ENCODE data around the gene FGD5.

Gene FGD5

GRCh38 chr3:14823393-14823792, 4.6 kb downstream of the FGD5 start:
- no peak overlapping the region for H3K4me3 ChIP-seq (ENCODE audit: low read depth, low read length)
- DNase-seq (ENCODE audit: low read depth) = no peak

- H3K4me3 ChIP-seq (ENCODE audit: low read depth, low read length) = no peak overlapping the region
- DNase-seq (ENCODE audit: low read depth) = no peak
Measured at GRCh38 chr3:14823910-14824629, 5.3 kb downstream of the FGD5 start.

DNA sequence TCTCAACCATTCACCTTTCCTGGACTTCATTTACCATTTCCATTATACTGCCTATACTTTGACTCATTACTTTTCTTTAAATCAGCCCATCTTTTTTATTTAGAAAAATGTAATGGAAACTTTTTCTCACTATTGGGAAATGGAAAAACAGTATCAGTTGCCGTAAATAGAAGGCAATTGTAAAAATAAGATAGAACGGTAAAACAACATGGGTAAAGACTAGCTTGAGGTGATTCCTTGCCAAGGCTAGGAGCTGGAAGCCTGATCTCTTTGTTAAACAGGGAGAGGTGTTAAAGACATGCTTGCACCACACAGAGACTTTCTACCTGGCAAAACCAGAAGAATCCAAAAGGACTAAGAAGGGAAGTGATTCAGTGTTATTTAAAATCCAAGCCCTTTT, 5.9 kb downstream of the FGD5 start:
- DNase-seq (ENCODE audit: low read depth) = no peak
- no peak overlapping the region for H3K4me3 ChIP-seq (ENCODE audit: low read depth, low read length)

- no peak for DNase-seq (ENCODE audit: low read depth)
- H3K4me3 ChIP-seq (ENCODE audit: low read depth, low read length) = no peak overlapping the region
Measured at GRCh38 chr3:14826069-14826468, 7.3 kb downstream of the FGD5 start.

DNA sequence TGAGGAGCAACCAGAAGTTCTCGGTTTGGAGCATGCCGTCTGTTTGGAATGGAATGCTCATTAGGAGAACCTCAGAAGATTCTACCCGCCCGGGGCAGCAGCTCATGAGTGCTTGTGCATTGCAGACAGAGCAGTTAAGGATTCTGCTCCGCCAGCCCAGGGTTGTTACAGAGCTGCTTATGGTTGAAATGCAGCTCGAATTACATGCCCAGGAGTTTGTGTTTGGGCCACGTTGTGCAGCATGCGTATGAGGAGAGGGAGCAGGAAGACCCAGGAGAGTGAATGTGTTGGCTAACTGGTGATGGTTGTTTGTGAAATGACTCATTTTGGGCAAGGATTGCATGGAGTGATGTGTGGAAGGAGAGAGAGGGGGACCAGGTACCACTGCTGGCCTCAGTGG, 9.0 kb downstream of the FGD5 start:
- no peak for DNase-seq (ENCODE audit: low read depth)
- H3K4me3 ChIP-seq (ENCODE audit: low read depth, low read length) = no peak overlapping the region

DNA sequence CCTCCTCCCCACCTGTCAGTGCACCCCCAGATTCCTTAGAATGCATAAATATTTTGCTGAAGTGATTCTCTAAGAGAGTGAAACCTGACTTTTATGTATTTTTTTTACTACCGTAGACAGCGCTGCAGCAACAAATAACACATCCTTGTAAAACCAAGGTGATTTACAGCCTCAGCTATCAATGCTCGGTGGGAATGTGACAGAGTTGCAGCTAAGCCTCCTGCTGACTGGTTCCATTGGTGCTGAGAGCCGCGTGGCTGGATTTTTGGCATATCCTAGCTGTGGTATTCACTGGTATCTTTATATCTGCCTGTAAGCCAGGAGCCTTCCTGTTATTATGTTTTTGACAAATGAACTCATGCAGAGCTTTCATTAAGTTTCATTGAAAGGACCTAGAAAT, 11.0 kb downstream of the FGD5 start:
- H3K4me3 ChIP-seq (ENCODE audit: low read depth, low read length) = no peak overlapping the region
- no peak for DNase-seq (ENCODE audit: low read depth)

- no peak for DNase-seq (ENCODE audit: low read depth)
- H3K4me3 ChIP-seq (ENCODE audit: low read depth, low read length) = no peak overlapping the region
Measured at GRCh38 chr3:14831916-14832450, 13.2 kb downstream of the FGD5 start.

- no peak for DNase-seq (ENCODE audit: low read depth)
- no peak overlapping the region for H3K4me3 ChIP-seq (ENCODE audit: low read depth, low read length)
Measured at GRCh38 chr3:14832975-14833722, 14.4 kb downstream of the FGD5 start.

- no peak for DNase-seq (ENCODE audit: low read depth)
- no peak overlapping the region for H3K4me3 ChIP-seq (ENCODE audit: low read depth, low read length)
Measured at GRCh38 chr3:14834121-14834520, 15.4 kb downstream of the FGD5 start.

- no peak for DNase-seq (ENCODE audit: low read depth)
- no peak overlapping the region for H3K4me3 ChIP-seq (ENCODE audit: low read depth, low read length)
Measured at GRCh38 chr3:14834807-14835466, 16.2 kb downstream of the FGD5 start.

DNA sequence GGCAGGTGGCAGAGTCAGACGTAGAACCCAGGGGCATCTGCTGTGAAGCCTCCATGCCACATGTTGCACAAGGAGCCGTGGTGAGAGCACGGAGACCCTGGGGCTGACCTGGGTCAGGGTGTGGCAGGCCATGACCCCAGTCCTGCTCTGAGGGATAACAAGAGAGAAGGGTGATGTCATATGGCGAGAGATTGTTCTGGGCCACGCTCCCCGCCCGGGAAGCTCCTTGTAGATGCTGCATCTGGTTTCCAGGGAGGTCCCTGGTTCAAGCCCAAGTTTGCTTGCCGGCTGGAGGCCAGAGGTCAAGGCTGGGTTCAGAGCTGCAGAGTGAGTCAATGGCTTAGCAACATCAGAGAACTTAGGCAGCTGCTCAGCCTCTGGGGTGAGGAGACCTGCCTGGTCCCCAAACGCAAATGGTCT, 17.3 kb downstream of the FGD5 start:
- DNase-seq (ENCODE audit: low read depth) = no peak
- no peak overlapping the region for H3K4me3 ChIP-seq (ENCODE audit: low read depth, low read length)

DNA sequence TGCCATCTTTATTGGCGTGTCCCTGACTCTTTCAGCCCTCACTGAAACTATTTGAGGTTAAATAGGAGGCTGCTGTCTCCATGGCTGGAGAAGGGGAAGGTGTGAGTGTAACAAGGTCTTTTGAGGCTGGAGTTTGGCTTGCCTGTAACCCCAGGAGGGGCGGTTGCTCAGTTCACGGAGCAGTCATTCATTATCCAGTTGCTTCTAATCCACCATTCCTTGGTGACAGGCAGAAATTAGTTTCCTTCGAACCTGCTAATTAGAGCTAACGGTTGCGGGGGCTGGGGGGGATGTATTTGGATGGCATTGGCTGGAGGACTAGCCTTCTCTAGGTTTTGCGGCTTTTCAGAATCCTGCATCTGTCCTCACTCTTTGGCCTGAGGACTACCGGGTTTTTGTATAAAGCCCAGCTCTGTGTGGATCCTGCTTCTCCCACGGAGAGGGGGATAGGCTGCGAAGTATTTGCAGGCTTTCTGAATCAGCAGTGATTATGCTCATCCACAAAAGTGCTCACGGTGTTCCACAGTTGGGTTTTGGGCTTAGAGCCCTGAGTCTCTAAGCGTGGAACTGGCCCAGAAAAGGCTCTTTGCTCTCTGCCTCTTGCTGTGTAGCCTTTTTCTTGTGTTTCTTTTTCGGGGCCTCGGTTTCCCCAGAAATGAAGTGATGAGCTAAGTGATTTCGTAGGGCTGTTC, 18.6 kb downstream of the FGD5 start:
- H3K4me3 ChIP-seq (ENCODE audit: low read depth, low read length) = no peak overlapping the region
- no peak for DNase-seq (ENCODE audit: low read depth)

GRCh38 chr3:14837878-14838258, 19.1 kb downstream of the FGD5 start:
- H3K4me3 ChIP-seq (ENCODE audit: low read depth, low read length) = no peak overlapping the region
- no peak for DNase-seq (ENCODE audit: low read depth)

DNA sequence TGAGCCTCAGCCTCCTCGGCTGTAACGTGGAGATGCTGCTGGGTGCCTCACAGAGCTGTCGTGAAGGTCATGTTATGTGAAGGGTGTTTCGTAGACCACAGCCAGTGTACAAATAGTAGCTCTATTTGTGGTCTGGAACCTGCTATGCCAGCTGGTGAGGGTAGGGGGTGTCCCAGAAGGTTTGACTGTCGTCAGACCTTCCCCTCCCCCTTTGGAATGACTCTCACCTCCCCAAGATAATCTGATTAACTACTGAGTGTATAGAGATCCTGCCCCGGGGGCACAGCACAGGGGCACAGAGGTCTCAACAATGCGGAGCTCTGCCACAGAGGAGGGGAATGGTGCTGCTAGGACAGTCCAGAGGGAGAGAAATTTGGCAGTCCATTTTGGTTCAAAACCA, 20.5 kb downstream of the FGD5 start:
- H3K4me3 ChIP-seq (ENCODE audit: low read depth, low read length) = no peak overlapping the region
- no peak for DNase-seq (ENCODE audit: low read depth)

- DNase-seq (ENCODE audit: low read depth) = no peak
- H3K4me3 ChIP-seq (ENCODE audit: low read depth, low read length) = no peak overlapping the region
Measured at GRCh38 chr3:14841836-14842235, 23.1 kb downstream of the FGD5 start.

- no peak for DNase-seq (ENCODE audit: low read depth)
- H3K4me3 ChIP-seq (ENCODE audit: low read depth, low read length) = no peak overlapping the region
Measured at GRCh38 chr3:14842277-14842676, 23.5 kb downstream of the FGD5 start.

GRCh38 chr3:14843321-14843720, 24.6 kb downstream of the FGD5 start:
- no peak overlapping the region for H3K4me3 ChIP-seq (ENCODE audit: low read depth, low read length)
- no peak for DNase-seq (ENCODE audit: low read depth)

DNA sequence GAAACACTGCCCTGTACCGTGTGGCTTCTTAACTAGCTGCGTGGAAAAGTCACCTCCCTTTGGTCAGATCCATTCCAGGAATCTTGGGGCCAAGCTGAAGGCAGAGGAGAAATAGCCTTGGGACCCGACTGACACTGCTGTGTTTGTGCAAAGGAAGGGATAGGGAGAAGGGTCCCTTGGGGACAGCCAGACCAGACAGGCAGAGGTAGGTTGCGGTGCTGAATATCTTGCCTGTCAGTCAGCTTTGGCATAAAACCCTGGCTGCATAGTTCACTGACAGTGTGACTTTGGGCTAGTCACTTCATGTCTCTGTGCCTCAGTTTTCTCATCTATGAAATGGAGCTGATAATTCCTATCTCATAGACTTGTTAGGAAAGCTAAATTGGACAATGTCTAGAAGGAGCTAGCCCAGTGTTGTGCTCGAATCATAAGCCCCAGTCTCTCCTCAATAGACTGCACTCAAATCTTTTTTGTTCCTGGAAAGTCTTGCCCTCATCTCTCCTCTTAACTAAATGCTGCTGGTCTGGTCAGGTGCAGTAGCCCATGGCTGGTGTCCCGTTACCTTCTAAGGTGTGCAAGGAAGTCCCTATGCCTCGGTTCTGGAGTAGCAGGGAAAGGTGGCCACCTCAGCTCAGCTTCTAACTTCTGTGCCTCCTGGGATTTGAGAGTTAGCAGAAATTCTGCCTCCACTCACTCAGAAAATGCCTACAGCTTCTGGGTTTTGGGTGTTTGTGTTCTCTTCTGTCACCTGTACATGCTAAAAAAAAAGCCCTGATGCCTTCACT, 25.8 kb downstream of the FGD5 start:
- H3K4me3 ChIP-seq (ENCODE audit: low read depth, low read length) = no peak overlapping the region
- DNase-seq (ENCODE audit: low read depth) = no peak

GRCh38 chr3:14845180-14845579, 26.4 kb downstream of the FGD5 start:
- no peak for DNase-seq (ENCODE audit: low read depth)
- no peak overlapping the region for H3K4me3 ChIP-seq (ENCODE audit: low read depth, low read length)

All from skeletal muscle cell (primary cell).